TTC549 (cell line): Measurements from ENCODE around the gene FN1.

Experiments used
- FAIRE-seq: peaks from 2 replicates; lab custom pipeline; 2012; peaks lifted over from hg19 to GRCh38; lab: Jason Lieb, UNC

FN1 gene

DNA sequence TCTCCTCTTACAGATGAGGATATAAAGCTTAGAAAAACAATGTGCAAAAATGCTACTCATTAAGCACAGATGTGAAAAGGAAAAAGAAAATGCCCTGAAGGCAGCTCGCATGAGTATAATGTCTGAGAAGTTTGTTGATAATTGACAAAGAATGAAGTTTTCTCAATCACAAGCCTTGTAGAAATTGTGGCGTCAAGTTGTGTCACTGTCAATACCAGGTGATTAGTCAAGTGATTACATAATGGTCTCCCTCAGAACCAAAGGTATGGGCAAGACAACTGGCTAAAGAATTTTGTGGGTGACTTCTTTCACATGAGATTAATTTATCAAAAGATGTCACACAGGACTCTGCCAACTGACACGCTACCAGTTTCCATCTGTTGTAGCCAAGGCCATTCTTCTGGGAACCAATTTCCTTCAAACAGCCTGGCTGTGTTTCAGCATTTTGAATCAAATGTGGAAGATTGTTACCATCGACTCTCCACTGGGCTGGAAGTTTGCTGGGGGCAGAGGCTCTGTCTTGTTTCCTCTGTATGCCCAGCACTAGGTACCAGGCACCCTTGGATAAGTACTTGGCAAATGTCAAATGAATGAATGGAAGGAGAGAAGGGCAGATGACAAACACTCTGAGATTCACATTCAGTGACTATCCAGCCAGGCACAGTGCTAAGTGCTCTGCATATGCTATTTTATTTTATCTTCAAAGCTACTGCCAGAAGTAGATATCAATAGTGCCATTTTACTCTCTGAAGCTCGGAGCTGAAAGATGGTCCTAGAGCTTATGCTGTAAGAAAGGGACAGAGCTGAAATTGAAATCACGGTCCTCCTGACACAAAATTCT is 5.9 kb upstream of the FN1 start:
- no peak for FAIRE-seq

GRCh38 chr2:215439980-215440512 is 4.2 kb upstream of the FN1 start:
- FAIRE-seq, result no peak

DNA sequence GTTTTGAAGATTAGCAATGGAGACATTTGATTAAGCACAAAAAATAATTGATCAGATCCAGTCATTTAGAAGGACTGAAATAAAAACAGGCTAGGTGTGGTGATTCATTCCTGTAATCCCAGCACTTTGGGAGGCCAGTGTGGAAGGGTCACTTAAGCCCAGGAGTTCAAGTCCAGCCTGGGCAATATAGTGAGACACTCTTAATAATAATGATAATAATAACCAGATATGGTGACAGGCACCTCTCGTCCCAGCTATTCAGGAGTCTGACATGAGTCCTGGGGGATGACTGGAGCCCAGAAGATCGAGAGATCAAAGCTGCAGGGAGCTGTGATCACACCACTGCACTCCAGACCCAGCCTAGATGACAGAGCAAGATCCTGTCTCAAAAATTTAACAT is 3.5 kb upstream of the FN1 start:
- no peak for FAIRE-seq

DNA sequence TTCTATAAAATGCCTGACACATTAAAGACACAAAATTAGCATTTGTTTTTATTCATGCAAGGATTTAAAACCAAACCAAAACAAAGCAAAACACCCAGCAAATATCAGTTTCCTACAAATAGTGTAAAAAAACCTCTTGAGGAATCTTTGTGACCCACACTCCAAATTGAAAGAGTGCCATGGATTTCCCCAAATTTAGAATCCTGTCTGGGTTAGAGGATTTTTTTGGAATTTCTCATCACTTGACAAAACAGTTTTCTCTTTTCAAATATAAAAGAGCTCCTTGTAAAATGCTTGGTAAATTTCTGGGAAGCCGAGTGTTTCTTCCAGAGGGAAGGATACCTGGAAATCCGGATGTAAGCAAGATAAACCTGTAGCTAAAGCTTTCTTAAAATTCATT is 1.7 kb upstream of the FN1 start:
- no peak for FAIRE-seq

DNA sequence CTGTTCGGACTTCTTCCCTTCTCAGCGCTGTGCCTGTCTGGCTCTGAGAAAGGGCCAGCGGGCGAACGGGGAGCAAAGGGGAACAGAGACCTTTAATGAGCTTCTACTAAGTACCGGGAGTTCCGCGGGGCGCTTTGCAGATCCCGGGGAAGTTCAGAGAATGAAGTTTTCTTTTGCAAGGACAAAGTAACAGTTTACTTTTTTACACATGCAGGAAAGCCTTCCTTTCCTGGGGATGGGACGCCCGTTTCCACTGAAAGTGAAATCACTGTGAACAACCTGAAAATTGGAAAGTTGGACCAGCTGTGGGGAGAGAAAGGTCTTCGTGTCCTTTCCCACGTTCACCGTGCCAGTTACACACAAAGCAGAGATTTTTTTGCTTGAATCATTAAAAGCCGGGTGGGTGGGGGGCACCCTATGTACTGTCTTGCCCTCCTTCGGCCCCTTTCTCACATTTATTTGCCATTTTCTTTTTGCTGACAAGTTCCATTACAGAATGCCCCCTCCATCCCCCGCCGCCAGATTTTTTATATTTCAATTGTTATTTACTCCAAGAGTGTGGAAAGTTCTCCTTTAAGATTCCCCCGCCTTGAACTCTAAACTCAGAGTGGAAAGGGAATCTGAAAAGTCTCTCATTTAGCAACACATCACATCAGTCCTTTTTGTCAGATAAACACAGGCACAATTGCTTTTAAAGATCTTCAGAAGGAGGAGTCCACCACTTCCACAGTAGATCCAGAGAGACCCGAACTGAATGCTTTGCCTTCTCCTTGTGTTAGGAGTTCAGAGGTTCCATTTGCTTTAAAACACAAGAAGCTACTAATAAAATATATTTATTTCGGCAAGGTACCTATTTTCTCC is 1.1 kb upstream of the FN1 start:
- no peak for FAIRE-seq

- FAIRE-seq, result no peak
Observed at GRCh38 chr2:215435280-215435869, 493 bp downstream of the FN1 start.

- no peak for FAIRE-seq
Observed at GRCh38 chr2:215434447-215435279, 1.2 kb downstream of the FN1 start.

GRCh38 chr2:215432759-215433594 is 2.9 kb downstream of the FN1 start:
- FAIRE-seq, result no peak

DNA sequence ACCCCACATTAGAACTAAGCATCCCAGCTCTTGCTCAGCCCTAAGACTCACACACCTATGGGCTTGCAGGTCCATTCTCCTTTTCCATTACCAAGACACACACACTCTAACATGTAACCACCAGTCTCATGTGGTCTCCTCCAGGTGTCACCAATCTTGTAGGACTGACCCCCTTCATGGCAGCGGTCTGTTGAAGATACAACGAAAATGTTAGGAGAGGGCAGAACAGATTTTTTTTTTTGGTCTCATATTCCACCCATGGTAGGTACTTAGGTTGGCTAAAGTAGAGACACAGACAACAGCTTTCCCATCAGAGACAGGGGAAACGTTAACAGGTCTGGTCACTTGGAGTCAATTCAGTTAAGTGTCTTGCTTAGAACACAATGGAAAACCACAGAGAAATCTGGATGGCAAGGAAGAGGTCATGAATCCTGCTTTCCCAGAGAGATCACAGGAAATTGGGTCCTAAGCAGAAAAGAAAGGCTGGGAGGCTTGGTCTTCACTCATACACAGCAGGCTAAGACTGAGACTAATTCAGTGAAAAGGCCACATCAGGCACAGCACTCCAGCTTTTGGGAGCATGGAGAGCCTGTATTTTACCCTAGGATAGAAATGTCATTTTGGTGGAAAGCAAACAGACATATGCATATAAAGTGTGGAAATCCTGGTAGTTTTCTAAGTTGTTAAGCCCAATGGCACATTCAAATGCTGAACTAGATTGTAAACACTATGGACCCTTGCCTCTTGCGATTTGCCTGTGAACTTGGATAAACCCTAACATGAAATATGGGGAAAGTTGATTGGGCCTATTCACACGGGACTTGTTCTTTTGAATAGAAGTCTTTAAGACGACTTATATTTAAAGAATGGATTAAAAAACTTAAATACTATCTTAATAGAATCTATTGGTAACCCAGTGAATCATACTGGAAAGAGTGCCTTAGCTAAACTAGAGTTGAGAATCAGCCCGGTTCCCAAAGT is 3.8 kb downstream of the FN1 start:
- FAIRE-seq, result no peak

DNA sequence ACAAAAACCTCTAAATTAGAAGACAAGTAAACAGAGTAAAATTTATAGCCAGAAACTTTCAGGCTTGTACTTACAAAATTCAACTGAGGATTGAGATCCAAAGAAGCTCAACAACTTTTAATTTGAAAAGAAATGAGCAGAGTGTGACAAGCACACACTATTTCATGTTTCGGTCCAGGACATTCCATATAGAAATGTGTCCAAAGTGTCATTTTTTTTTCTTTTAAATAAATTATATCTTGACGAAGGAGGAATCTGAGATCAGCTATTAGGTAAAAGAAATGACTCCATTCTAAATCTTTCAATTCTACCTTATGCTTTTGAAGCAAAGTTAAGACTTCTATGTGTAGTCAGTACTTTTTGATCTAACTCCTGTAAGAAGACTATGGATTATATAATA is 4.6 kb downstream of the FN1 start:
- FAIRE-seq, result no peak

GRCh38 chr2:215430528-215431187 is 5.2 kb downstream of the FN1 start:
- no peak for FAIRE-seq

DNA sequence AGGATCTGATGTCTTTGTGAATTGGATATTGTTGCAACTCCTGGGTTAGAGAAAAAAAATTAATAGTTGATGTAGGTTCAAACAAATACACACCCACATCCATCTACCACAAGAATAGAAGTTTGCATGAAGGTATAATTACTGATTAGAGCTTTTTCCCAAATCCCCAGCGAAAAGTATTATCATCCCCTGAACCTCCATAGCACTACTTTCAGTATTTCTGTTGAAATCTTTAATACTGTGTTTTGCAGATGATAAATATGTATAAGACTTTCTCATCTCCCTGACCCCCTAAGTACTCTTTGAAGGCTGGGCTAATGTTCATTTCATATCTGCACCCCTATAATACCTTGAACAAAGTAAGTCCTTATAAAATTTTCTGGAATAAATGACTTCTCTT is 6.4 kb downstream of the FN1 start:
- no peak for FAIRE-seq

GRCh38 chr2:215428060-215428910 is 7.6 kb downstream of the FN1 start:
- FAIRE-seq, result no peak

GRCh38 chr2:215427585-215427984 is 8.3 kb downstream of the FN1 start:
- no peak for FAIRE-seq

- no peak for FAIRE-seq
Observed at GRCh38 chr2:215425021-215425782, 10.7 kb downstream of the FN1 start.

DNA sequence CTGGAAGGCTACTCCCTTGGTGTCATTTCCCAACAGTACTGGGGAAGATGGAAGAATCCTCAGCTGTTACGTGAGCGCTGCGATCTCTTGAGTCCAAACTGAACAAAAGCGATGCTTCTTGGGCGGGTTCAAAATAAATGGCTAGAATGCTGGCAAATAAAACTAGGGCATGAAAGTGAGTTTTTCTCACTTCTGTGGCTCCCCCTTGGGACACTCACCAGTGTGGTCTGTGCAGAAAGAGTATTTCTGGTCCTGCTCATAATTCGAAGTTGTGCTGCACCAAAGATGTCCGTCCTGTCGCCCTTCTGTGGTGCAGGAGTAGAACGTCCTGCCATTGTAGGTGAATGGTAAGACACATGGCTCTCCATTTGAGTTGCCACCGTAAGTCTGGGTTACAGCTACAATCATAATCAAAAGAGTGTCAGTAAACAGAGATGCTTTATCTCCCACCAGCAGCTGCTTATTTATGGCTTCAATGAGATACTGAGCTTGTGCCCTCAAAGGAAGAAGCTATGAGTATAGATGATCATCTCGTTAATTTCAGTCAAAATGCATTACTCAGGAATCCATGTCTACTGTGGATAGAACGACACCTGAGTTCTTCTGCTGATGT is 11.8 kb downstream of the FN1 start:
- FAIRE-seq, result no peak

GRCh38 chr2:215423234-215423633 is 12.6 kb downstream of the FN1 start:
- FAIRE-seq, result no peak
